ENCODE results near the gene PRKN.
"Not testable (repeated sequence)": the region's sequence is repeated elsewhere in the genome, so short reads cannot be mapped to it uniquely, and the experiment has no call there.

PRKN gene

GRCh38 chr6:161829291-161829729, 898.3 kb downstream of the PRKN start:
- no peak for DNase-seq

- DNase-seq: no peak
These were observed 899.2 kb downstream of the PRKN start for GRCh38 chr6:161828355-161828754.

DNA sequence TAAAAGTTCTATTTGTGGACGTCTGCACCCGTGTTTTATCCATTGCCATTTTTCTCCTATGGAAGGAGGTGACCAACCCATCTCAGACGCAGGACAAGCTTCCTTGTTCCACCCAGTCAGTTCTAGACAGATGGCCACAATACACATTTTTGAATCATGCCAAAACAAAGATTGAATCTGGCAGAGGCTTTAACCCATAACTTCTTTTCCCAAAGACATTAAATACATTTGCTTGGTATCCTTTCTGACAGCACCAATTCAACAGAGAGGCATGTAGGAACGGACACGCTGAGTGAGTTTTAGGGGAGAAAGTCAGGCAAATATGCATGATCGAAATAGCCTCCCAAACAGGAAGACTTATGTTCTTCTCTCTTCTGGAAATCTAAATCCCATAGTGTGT, 901.1 kb downstream of the PRKN start:
- no peak for DNase-seq

DNA sequence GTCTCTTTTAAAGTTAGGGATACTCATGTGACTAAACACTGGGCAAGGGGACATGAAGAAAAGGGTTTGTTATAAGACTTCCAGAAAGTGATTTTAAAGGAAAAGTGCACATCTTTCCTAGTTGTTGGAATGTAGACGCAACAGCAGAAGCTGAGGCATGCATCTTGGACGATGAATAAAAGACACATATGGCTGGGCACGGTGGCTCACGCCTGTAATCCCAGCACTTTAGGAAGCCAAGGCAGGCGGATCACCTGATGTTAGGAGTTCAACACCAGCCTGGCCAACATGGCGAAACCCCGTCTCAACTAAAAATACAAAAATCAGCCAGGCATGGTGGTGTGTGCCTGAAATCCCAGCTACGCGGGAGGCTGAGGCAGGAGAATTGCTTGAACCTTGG, 905.4 kb downstream of the PRKN start:
- DNase-seq: not testable (repeated sequence)

DNA sequence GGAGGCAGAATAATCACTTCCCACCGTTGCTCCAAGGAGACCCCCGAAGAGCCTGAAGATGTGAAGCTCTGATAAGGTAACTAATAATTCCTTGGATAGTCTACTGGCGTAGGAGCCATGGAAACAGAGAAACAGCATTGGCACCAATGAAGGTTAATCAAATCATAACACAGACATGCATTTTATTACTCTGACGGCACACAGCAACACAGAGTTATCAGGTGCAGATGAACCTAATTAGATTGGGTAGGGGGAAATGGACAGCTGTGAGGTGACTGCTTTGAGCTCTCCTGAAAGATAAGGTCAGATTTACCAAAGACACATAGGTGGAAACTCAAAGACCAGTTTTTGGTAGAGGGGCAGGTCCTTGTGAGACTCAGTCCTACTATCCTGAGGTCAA, 909.7 kb downstream of the PRKN start:
- no peak for DNase-seq

DNA sequence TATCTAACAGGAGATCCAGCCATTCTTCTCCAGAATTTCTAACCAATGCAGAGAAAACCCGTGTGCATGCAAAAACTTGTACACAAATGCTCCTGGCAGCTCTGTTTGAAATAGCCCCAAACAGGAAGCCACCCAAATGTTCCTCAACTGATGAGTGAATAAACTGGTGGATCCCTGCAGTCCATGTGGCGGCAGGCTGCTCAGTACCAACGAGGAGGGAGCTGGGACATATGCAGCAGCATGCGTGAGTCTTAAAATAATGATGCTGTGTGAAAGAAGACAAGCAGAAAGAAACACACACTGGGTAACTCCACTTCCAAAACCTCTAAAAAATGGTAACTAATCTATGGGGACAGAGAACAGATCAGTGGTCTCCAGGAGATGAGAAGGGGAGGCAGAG, 911.6 kb downstream of the PRKN start:
- DNase-seq: no peak

DNA sequence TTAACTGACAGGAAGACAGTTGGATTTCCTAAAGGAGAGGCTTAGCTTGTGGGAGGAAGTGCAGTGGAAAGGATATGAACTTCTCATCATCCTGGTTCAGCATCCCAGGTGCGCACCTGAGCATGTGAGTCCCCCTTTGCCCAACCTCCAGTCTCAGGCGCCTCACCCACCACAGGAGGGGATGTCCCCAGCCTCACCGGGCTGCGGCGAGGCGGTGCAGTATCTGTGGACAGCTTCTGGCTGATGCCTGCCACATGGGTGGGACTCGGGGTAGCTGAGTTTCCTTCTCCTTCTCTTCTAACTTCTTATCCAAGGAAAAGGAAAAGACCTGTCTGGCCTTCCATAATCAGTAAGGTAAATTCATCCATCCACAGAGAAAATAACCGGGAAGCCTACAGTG, 914.4 kb downstream of the PRKN start:
- DNase-seq: no peak

DNA sequence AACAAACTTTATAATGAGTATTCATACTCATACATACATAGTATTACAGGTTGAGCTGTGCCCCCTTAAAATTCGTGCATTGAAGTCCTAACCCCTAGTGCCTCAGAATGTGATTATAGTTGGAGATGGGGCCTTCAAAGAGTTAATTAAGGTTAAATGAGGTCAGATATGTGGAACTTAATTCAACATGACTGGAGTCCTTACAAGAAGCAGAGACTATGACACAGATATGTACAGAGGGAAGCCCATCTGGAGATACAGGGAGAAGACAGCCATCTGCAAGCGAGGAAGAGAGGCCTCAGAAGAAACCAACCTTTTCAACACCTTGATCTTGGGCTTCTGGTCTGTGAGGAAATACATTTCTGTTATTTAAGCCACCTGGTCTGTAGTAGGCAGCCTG, 917.6 kb downstream of the PRKN start:
- DNase-seq: no peak

DNA sequence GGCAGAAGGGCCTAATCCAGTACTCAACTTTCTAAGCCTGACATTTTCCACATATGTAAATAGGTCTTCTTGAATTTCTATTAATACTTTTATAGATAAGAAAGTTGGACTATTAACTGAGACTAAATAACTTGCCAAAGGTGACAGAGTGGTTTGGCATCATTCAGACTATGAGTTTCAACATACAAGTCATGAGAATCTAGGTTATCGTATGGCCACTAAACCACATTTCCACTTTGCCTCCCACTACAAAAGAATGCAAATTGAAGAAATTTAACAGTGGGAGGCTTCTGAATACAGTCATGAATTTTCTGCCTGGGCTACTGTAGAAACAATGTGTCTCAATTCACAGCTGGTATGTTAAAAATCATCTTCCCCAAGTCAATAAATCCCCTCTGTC, 922.7 kb downstream of the PRKN start:
- no peak for DNase-seq

DNA sequence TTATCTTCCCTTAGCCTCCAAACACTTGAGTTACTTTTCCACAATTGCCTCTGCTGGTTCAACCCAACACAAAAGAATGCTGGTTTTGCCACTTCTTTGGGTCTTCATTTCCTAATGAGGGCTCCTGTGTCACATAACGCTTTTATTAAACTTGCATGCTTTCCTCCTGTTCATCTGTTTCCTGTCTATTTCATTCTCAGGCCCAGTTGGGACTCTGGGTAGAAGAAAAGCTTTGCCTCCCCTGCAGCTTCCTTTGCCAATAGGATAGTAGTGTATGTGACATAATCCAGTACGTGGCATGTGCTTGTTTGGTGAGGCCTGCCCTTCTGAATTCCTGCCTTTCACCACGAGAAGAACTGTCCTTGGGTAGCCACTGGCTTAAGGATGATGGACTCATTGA, 924.4 kb downstream of the PRKN start:
- DNase-seq: no peak

- DNase-seq: no peak
These were observed 925.3 kb downstream of the PRKN start for GRCh38 chr6:161802231-161802630.

- no peak for DNase-seq
These were observed 928.6 kb downstream of the PRKN start for GRCh38 chr6:161798844-161799394.

DNA sequence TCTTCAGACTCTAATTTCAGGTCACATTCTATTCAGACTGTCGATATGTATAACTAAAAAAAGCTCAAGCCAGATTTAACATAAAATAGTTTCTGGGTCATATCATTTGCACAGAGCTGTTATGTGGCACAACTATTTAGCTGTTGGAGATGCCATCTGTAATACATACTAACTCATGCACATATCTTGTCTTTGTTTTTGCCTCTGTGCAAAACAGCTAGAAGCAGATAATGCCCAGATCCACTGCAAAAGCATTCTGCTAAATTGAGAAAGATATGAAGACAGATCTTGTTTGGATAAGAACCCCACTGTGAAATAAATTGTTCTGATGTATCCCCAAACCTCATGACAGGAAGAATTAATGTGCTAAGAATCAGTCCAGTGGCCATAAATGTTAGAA, 930.9 kb downstream of the PRKN start:
- DNase-seq: no peak

DNA sequence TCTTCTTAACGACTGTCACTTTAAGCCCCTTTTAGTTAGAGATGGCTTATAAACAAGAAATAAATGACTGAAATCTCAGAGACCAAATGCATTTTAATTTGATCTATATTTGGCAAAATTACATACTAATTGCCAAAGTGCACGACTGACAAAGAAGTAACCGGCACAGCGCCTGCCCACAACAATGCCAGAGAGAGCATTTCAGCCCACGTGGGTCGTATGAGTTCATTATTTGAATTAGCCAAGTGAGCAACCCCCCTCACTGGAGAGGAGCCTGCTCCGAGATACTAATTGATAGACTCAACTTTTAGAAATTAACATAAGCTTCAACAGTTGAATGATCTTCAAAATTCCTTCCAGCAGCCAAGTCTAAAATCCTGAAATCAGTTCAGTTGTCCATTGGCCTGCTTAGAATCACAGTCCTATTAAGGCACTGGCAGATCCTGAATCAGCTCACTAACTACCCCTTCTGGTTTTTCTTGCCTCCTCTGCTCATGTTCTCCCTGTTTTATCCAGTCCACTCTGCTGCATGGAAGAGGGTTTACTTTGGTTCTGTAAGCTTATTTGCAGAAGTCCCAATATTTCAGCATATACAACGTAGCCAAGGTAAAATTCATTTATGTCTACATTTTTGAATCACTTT, 934.6 kb downstream of the PRKN start:
- DNase-seq: no peak

DNA sequence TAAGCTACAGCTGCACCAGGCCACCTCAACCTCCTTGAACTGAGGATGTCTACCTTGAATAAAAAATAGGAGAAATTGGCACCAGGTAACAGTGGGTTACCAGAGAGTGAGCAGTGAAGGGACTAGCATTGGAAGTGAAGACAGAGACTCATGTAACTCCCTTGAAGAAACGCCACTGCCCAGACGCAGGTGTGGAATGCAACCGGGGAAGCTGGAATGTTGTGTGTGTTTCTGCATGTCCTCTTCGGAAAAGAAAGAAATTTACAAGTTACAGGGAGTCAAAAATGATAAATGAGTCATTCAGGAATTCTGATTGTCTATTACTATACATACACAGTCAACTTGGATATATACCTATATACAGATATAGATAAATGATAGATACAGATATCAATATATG, 939.0 kb downstream of the PRKN start:
- no peak for DNase-seq

GRCh38 chr6:161772176-161772575, 955.4 kb downstream of the PRKN start:
- DNase-seq: no peak

DNA sequence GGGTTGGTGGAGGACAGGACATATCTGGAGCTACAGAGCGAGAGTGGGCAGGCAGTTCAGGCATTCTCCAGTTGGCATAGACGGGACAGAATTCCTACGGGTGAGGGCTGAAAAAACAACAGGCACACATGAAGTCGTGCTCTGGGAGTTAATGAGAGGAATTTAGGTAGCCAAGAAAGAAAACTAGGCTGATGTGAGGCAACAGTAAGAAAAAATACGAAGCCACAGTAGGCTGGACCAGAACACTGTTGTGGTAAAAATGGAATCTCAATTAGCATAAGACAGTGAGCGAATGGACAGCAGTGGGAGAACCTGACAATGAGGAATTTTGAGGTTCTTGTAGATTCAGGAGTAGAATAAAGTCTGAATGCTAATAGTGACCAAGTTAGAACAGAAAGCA, 965.6 kb downstream of the PRKN start:
- DNase-seq: no peak

DNA sequence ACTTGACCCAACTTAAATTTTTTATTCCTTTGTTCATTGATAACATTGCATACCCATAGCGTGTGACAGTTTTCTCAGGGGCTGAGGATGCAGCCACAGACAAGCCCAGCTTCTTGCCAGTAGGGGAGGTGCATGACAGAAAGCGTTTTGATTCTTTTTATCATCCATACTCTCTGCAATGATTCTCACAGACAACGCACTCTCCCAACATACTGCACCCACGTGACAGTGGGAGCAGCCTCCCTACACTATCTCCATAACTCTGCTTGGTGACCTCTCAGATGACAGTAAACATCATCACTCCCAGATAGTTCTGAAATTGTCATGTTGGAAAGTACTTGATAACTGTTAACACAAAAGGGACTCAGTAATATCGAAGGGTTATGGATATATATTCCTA, 972.5 kb downstream of the PRKN start:
- DNase-seq: no peak

DNA sequence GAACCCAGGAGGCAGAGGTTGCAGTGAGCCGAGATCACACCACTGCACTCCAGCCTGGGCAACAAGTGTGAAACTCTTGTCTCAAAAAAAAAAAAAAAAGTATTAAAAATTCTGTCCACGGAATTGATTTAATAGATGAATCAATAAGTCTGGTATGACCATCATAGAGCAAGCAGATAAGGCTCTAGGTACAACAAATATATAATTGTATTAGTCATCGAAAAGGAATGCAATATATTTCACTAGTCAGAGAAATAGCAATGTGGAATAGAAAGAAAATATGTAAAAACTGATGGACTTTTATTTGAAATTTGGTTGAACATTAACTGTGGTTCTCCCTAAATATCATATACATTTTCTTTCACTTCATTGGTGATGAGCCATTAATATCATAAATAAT, 976.9 kb downstream of the PRKN start:
- no peak for DNase-seq

DNA sequence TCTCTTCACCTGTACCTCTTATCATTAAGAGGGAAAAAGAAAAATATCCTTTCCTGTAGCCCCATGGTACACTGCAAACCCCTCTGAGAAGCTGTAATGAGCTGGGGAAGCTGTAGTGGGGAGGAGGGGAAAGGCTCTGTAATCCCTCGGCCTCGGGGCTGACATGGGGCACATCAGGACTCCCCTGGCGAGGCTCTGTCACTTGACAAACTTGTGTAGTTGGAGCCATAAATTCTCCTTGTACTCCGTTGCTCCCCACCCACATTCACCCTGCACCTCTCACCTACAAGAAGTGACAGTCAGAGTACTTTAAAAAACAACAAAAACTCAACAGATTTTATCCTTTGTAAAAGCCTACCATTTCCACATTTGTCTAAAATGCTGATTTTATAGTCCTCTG, 978.0 kb downstream of the PRKN start:
- DNase-seq: no peak

- no peak for DNase-seq
These were observed 978.8 kb downstream of the PRKN start for GRCh38 chr6:161748535-161749416.

DNA sequence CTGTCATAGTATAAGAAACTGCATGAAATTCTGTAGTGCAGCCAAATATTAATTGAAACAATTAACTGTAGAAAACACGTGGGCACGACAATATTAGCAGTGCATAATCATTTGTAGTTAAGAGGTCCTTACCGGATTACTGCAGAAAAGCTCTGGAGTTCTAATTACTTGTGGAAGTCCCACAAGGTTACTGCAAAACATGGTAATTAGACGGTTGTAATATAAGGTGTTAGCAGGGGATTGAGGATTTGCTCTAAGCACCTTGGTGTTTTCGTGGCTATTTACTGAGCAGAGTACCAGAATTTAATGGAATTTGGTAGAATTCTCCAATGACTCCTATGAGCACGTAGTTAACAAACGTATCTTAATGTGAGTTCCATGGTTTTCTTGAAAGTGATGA, 980.1 kb downstream of the PRKN start:
- DNase-seq: no peak

DNA sequence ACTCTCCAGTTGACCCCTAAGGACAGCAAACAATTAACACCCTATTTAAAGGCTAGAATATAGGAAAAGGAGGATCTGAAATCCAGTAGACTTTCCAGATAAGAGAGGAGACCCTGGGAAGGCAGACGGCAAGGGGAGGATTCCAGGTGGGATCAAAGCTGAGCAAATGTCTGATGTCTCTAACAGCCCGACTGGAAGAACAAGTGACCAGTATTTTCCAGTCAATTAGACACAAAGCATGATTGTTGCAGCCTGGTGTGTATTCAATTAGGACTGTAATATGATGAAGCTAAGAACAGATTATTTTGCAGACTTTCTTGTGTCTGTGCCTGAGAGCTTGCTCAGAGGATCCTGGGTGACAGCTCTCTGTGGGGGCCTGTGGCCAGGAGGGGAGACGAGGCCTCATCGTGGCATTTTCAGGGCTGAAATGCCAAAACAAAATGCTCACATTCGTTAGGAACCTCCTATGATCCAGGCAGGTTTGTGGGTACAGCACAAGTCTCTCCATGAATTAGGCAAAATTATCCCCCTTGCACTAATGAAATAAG, 981.9 kb downstream of the PRKN start:
- DNase-seq: no peak

GRCh38 chr6:161745128-161745527, 982.4 kb downstream of the PRKN start:
- DNase-seq: no peak
